GM18502 (cell line): ENCODE data around the gene TMEM151B.

Source experiments
- ATAC-seq: cut with Tn5 transposase; IDR thresholded peaks from one replicate; pipeline ENCODE4 v1.9.1; 2021; ENCODE audit warnings: mild to moderate bottlenecking; ENCODE audit not compliant: unreplicated experiment, poor library complexity

The TMEM151B gene

GRCh38 chr6:44276667-44277640 is 6.7 kb downstream of the TMEM151B start:
- no peak for ATAC-seq

DNA sequence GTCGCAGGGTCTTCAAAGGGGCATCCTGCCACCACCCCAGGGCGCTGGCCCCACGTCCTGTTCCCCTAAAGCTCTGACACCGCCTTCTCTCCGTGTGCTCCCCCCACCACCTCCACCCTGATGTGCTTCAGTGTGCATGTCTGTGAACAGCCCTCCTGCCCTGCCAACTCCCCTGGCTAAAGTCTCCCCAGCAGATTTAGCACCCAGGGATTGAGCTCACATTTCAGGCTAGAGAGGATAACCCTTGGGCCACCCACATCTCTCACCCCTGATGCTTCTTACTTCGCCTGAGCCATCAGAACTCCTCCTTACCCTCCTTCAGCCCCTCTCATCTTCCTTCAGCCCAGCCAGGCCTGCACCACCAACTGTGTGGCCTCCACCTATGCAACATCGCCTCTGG is 7.5 kb downstream of the TMEM151B start:
- no peak for ATAC-seq

GRCh38 chr6:44278315-44278714 is 8.1 kb downstream of the TMEM151B start:
- no peak for ATAC-seq

DNA sequence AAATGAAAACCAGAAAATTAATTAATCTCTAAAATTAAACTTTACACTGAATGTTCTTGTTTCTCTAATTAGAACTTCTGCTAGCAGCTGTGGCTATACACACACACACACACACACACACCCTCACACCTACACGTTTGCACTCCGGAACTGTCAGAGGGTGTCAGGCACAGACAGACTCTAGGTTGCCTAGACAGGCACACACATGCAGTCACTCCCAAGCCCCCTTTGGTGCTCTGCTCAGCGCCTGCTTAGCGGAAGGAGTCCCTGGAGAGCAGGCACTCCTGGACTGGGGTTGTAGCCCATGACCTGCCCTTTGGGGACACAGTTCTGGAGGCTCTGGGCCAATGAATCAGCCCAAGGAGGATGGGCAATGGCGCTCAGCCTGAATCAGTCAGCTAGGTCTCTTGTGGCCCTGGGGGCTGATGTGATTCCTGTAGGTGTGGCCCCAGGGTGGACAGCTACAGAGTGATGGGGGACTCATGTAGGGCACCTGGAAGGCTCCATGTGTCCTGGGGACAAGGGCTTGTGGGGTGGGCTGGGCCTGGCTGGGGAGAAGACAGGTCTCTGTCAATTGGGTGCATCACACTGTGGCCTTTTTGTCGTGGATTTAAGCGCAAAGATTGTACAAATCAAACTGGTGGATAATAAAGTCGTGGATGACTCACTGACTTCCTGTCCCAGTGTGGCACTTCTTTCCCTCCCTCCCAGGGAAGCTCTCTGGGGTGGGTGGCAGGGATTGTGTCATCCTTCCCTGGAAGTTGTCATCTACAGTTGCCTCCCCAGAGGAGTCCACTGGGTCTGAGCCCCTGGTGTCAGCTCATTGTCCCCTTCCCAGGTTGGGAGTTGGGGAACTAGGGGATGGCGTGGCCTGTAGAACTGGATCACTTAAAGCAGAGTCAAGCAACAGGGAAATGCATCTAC is 8.8 kb downstream of the TMEM151B start:
- ATAC-seq = no peak

- ATAC-seq = no peak
Observed at GRCh38 chr6:44284121-44284520, 13.9 kb downstream of the TMEM151B start.

- no peak for ATAC-seq
Observed at GRCh38 chr6:44284867-44285266, 14.6 kb downstream of the TMEM151B start.

- no peak for ATAC-seq
Observed at GRCh38 chr6:44285552-44286284, 15.5 kb downstream of the TMEM151B start.

DNA sequence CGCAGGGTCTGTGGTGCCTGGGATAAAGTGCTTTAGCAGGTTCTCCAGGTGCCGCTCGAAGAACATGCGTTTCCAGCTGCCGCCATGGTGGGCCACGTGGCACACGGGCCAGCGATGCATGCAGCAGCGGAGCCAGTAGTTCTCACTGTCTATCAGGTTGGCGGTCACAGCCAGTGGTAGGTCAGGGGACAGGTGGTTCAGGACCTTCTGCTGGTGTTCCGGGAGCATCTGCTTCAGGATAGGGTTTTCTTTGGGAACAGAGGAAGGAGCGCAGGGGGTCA is 16.0 kb downstream of the TMEM151B start:
- no peak for ATAC-seq

- ATAC-seq = no peak
Observed at GRCh38 chr6:44286747-44287146, 16.5 kb downstream of the TMEM151B start.

DNA sequence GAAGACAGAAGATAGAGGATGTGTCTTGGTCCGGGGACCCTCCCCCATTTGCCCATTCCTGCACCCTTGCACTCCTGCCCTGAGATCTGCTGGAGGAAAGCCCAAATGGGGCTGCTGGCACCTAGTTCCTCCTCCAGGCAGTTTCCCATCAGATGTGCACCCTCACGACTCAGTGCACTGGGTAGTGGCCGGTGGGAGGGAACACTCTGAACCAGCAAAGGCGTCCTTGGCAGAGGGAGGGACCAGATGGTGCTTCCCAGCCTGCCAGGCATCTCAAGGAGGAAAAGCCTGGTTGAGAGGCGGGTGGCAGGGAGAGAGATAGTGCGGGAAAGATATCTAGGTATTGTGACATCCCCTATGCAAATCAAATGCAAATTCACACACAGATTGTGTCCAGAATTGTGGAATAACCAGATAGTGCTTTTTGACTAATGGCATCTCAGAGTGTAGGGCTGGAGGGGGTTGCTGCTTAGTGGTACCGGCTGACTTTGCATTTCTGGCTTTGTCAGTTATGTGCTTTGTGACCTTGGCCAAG is 19.5 kb downstream of the TMEM151B start:
- no peak for ATAC-seq

- ATAC-seq = no peak
Observed at GRCh38 chr6:44291841-44292240, 21.6 kb downstream of the TMEM151B start.

DNA sequence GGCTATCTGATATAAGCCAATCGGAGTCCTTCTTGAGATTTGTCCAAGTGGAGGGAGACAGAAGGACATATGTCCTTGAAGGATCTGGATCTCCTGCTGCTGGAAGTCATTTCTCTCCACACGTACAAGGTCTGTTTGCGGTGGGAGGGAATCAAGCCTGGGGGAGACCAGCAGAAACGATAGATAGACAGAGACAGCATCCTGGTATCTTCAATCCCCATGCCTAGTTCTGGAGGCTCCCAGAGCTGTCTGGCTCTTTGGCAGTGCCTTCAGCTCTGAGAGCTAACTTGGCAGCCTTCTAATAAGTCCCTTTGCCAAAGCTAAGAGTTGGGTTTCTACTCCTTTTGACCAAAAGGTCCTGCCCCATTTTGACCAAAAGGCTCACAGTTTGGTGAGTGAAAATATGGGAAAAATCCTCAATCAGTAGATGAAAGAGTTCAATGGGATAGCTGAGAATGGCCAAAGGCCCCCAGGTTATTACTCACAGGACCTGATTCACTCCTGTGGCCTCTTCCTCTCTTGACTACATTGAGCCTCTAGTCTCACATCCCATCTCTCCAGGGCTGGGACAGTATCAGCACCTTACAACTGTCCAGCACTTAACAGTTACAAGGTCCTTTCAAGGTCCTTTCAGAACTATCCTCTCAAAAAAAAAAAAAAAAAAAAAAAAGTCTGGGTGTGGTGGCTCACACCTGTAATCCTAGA is 22.6 kb downstream of the TMEM151B start:
- ATAC-seq = no peak

DNA sequence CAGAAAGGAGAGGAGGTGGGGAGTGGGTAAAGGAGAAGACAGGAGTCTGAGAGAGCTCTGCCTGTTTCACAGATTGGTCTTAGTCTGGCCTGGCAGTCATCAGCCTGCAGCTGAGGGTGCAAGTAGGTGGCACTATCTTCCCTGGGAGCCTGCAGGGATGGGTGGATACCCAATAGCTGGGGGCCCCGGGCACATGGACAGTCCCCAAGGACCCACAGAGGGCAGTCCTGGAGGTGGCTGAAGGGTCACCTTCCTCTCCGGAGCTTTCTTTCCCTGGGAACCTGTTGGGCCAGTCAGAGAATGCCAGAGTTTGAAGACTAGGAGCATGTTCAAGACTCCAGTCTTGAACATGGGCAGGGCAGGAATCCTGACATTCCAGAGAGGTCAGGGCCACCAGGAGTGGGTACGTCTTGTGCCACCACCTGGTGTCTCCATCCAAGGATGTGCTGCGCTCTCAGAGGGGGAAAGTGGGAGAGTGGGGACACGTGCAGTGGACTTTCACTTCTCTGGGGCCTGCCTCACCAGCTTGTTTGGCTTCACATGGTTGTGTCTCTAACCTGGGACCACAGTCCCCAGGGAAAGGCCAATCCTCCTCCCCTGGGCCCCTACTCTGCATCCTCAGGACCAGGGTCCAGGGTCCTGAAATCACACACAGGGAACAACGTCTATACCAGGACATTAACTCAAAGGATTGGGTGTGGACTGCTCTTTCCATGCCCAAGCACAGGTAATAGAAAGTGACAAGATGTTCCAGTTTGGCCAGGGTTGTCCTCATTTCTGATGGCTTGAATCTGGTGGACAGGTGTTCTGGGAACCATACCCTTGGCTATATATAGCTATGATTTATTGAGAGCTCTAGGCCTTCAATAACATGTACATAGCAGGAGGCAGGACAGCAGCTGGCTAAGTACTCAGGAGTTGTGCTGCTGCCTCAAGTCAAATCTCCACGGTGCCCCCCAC is 24.9 kb downstream of the TMEM151B start:
- ATAC-seq = no peak

DNA sequence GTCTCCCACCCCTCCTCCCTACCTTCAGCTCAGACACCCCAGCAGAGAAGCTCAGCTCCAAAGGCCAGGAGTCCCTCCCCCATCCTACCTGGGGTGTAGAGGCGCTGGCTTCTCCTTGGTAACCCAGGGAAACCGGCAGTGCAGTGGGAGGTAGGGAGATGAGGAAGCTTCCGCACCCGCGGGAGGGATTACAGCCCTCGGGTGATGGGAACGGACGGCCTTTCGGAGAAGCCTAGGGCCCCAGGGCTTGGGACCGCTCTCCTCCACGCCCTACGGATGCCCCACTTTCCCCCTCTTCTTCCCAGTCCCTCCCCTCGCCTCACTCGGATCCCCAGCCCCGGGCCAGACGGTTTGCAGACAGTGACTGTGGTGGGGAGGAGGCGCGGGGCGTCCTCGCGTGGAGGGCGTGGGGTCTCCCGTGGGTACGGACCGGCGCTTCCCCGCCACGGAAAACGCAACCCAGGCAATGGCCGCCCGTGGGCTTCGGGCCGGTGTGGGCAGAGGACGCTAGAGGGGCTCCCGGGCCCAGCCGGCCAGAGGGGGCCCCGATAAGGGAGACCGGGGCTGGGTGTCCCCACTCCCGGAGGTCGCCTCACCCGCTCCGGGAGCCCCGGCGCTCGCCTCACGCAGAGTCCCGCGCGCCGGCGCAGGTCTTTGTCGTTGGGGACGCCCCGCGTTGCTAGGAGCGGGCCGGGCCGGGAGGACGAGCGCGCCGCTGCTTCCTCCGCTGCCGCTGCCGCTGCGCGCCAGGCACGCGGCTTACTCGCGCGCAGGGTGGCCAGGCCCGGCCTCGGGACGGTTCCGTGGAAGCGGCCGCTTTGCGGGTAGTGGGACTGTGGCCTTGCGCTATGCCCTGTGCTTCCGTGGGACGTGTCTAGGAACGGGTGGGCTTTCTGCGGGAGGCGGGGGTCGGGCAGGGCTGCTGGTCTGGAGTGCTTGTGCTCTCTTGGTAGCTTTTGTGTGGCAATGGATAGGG is 27.1 kb downstream of the TMEM151B start:
- no peak for ATAC-seq

DNA sequence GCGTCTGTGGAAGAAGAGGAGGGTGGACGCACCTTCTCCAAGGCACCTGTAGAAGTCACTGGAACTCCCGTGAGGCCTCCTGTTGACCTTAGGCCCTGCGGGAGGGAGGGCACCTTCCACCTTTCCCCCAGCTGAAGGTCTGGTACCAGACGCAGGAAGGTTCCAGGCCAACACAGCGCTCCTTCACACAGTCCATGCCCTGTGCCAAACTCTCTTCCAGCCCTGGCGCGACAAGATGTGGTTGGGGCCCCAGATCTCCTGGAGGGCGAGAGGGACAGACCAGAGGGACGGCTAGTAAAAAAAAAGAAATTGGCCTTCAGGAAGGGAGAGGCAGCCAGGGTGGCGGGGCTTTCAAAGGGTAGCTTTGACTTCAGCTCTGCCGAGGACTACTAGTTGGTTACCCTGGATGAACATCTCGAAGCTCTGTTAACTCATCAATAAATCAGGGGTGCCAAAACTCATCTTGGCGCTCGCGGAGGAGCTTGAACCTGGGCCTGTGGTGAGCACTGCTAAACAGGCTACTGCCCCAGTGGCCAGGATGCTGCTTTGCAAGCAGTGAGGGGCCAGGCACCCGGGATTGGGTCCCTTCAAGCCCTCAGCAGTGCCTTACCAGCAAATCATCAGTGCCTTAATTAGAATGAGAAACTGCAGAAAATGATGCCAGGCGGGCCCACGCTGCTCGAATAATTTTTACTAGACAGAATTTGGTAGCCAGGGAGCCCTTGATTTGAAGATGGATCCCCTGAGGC is 28.0 kb downstream of the TMEM151B start:
- no peak for ATAC-seq

GRCh38 chr6:44298864-44299263 is 28.6 kb downstream of the TMEM151B start:
- ATAC-seq = no peak

- ATAC-seq = no peak
Observed at GRCh38 chr6:44300292-44300823, 30.1 kb downstream of the TMEM151B start.
